Measurements from ENCODE around the gene VWA5B2. TPM values are rescaled to one million over a fixed set of nuclear protein-coding genes. Genes with fewer than 3 reads are reported as not detected.

Gene VWA5B2
- total and polyA plus RNA-seq, 9 of the 15 experiments (the other 6 are each of a cell fraction or from before 2014, with no cell fraction given): 0.04 TPM; not detected in 8

- peak; percentile 85 for TF ChIP-seq VEZF1 (CRISPR knock-in tag; IDR thresholded peaks at IDR 0.05)
- peak; percentile 95 for TF ChIP-seq MAX (CRISPR knock-in tag; IDR thresholded peaks at IDR 0.05)
- peak; percentile 69; the same call in 1 of the 2 replicates for TF ChIP-seq SMAD3 (CRISPR knock-in tag; conservative IDR thresholded peaks at IDR 0.05)
- TF ChIP-seq KDM2B (CRISPR knock-in tag; IDR thresholded peaks at IDR 0.05): no peak
- no peak for TF ChIP-seq ZNF77 (CRISPR knock-in tag; IDR thresholded peaks at IDR 0.05)
- TF ChIP-seq ZBTB8A (IDR thresholded peaks at IDR 0.05; ENCODE audit: partially characterized antibody): no peak
- peak; percentile 91 to 97 for TF ChIP-seq E2F6 (IDR thresholded peaks at IDR 0.05; ENCODE audit: borderline replicate concordance in 1 of 2, extremely low read depth in 1 of 2, insufficient read depth in 1 of 2, insufficient read length in 1 of 2, low read depth in 1 of 2, low read length in 1 of 2, poor library complexity in 1 of 2, severe bottlenecking in 1 of 2)
- no peak for TF ChIP-seq MYBL2 (IDR thresholded peaks at IDR 0.05; ENCODE audit: low read depth)
- no peak for TF ChIP-seq MYBL2 (CRISPR knock-in tag; IDR thresholded peaks at IDR 0.05; ENCODE audit: borderline replicate concordance)
- no peak for TF ChIP-seq BRD4 (IDR thresholded peaks at IDR 0.05)
- TF ChIP-seq ZNF143 (CRISPR knock-in tag; IDR thresholded peaks at IDR 0.05): peak; percentile 79
- TF ChIP-seq CREM (IDR thresholded peaks at IDR 0.05; ENCODE audit: low read depth): peak; percentile 77; the same call in 1 of the 2 replicates
- peak; percentile 89 for TF ChIP-seq ATF7 (IDR thresholded peaks at IDR 0.05)
- no peak for TF ChIP-seq SPI1 (IDR thresholded peaks at IDR 0.05; ENCODE audit: borderline replicate concordance, low read depth, low read length)
- peak; percentile 75 for TF ChIP-seq RBM22 (IDR thresholded peaks at IDR 0.05; ENCODE audit: low read depth, low read length, poor library complexity, severe bottlenecking)
- peak; percentile 63; the same call in 1 of the 2 replicates for TF ChIP-seq ZBTB7A (IDR thresholded peaks at IDR 0.05; ENCODE audit: borderline replicate concordance, control insufficient read depth, low read depth, low read length)
- no peak for TF ChIP-seq HEY1 (CRISPR knock-in tag; IDR thresholded peaks at IDR 0.05; ENCODE audit: borderline replicate concordance)
- peak; percentile 84 for TF ChIP-seq MAFG (tag; conservative IDR thresholded peaks at IDR 0.05)
- peak; percentile 89 for TF ChIP-seq SMAD4 (CRISPR knock-in tag; conservative IDR thresholded peaks at IDR 0.05)
- TF ChIP-seq MTA2 (IDR thresholded peaks at IDR 0.05; ENCODE audit: low read depth): peak; percentile 58
- peak; percentile 70; the same call in 1 of the 2 replicates for TF ChIP-seq STAT5A (IDR thresholded peaks at IDR 0.05; ENCODE audit: borderline replicate concordance, low read length)
- peak; percentile 95 for TF ChIP-seq TFAP4 (CRISPR knock-in tag; IDR thresholded peaks at IDR 0.05; ENCODE audit: borderline replicate concordance)
- no peak for TF ChIP-seq ZNF76 (CRISPR knock-in tag; IDR thresholded peaks at IDR 0.05; ENCODE audit: borderline replicate concordance)
Observed at GRCh38 chr3:184185461-184186183, 43.8 kb upstream of the VWA5B2 start (continued).

All from K562 (cell line).